Thoracic aorta (tissue), 2 donors: ENCODE data around the gene IL4R. TPM values are rescaled to one million over a fixed set of nuclear protein-coding genes. Genes with fewer than 3 reads are reported as not detected.
A peak's percentile ranks its signal among the peaks of the same experiment; 100 is the strongest.

ENCODE experiments used
- ATAC-seq: fragments of 150-250 bp; one replicate; pipeline ENCODE4 v1.8.0; 2017; ENCODE audit warnings: low read depth; ENCODE audit not compliant: insufficient number of reproducible peaks, low FRiP score
- DNase-seq: peaks from one replicate; pipeline ENCODE4 v3.0.0-alpha.2; 2020; ENCODE audit warnings: low spot score
- H3K27ac ChIP-seq, 2 donors: fragments of 200-600 bp; sonication (generic); 1 replicate in 1 of 2; 2 replicates in 1 of 2; pipeline ENCODE4 v1.5.1; 2016; ENCODE audit warnings: mild to moderate bottlenecking in 2 of 2, moderate library complexity in 2 of 2
- H3K27me3 ChIP-seq: fragments of 200-600 bp; sonication (generic); replicated peaks from 2 replicates; pipeline ENCODE4 v1.6.0; 2016; ENCODE audit warnings: mild to moderate bottlenecking; ENCODE audit not compliant: insufficient read depth
- H3K36me3 ChIP-seq: fragments of 200-600 bp; sonication (generic); one replicate; pipeline ENCODE4 v1.5.1; 2016
- H3K4me1 ChIP-seq, 2 donors: fragments of 200-600 bp; sonication (generic); 1 replicate in 1 of 2; 2 replicates in 1 of 2; pipeline versions ENCODE4 v1.5.1 to v1.6.0; 2016; ENCODE audit warnings: low read depth in 2 of 2, mild to moderate bottlenecking in 1 of 2; ENCODE audit not compliant: control insufficient read depth in 1 of 2
- H3K4me3 ChIP-seq: fragments of 200-600 bp; sonication (generic); 2 replicates; pipeline ENCODE4 v1.5.1; 2016; ENCODE audit warnings: mild to moderate bottlenecking
- H3K9me3 ChIP-seq: fragments of 200-600 bp; sonication (generic); 2 replicates; pipeline ENCODE4 v1.5.1; 2016
- CTCF ChIP-seq: fragments of 200-600 bp; sonication (generic); IDR thresholded peaks from one replicate; pipeline ENCODE4 v1.5.1; 2019; ENCODE audit warnings: antibody characterized with exemption
- total RNA-seq, 2 donors: library from RNA; depleted of rRNA; stranded (reverse); fragments of >200 nt; gene quantifications; one replicate each; pipeline versions ENCODE4 v1.1.0 to v1.2.3, GENCODE V29; 2016

Gene IL4R
- total RNA-seq: 100 to 1,000 TPM in 1 of 2 donors, 10 to 100 TPM in 1; 46.2 to 148 TPM

- no peak for TF ChIP-seq CTCF
- peak; percentile 51 for ATAC-seq
Observed at GRCh38 chr16:27313422-27314160, at the start of gene IL4R. Gene IL4R (plus strand): TSS chr16:27313974. CDS start chr16:27340204, 26,230 bp downstream.

DNA sequence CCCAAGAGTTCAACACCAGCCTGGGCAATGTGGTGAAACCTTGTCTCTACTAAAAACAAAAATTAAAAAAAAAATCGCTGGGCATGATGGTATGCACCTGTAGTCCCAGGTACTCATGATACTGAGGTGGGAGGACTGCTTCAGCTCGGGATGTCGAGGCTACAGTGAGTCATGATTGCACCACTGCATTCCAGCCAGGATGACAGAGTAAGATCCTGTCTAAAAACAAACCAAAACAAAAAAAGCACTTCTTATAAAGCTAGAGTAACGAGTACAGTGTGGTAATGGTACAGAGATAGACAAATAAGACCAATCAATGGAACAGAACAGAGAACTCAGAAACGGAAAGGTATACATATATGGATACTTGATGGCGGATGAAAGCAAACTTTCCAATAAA lies 49.6 kb upstream of the IL4R start:
- no peaks in the 10 kb centered on the region for H3K36me3 ChIP-seq
- peaks cover 0 to 15% of the 10 kb centered on the region in 2 donors for H3K4me1 ChIP-seq
- H3K27ac ChIP-seq: no peak overlapping the region
- H3K4me3 ChIP-seq: no peak overlapping the region
- H3K9me3 ChIP-seq: no peaks in the 10 kb centered on the region
- no peak for ATAC-seq
- TF ChIP-seq CTCF: no peak
- no peaks in the 10 kb centered on the region for H3K27me3 ChIP-seq
- no peak for DNase-seq

More at GRCh38 chr16:27313422-27314160, at the start of gene IL4R:
- Histone ChIP-seq H3K4me1 (peaks cover 15 to 41% of the 10 kb centered on the region in 2 donors), H3K9me3 (no peaks in the 10 kb centered on the region), H3K27me3 (no peaks in the 10 kb centered on the region), H3K36me3 (no peaks in the 10 kb centered on the region), H3K4me3 (peak within 1 kb of the TSS; percentile 81), H3K27ac (peak within 1 kb of the TSS; percentile 89 to 92)
- DNase-seq: peak; percentile 56

DNA sequence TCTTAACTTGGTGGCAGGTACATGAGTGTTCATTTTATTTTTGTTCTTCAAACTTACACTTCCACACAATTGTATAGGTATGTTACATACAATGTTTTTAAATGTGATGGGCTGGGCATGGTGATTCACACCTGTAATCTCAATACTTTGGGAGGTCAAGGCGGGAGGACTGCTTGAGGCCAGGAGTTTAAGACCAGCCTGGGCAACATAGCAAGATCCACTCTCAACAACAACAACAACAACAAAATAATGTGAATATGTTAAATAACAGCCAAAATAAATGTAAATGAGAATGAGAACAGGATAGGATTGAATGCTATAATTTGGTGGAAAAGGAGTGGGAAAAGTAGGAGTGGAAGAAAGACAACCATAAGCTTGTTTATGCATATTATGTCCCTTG lies 47.8 kb upstream of the IL4R start:
- TF ChIP-seq CTCF: no peak
- no peak for ATAC-seq
- Histone ChIP-seq H3K4me3 (no peak overlapping the region), H3K9me3 (no peaks in the 10 kb centered on the region), H3K27me3 (no peaks in the 10 kb centered on the region), H3K4me1 (peaks cover 0 to 20% of the 10 kb centered on the region in 2 donors), H3K27ac (no peak overlapping the region), H3K36me3 (no peaks in the 10 kb centered on the region)
- no peak for DNase-seq

DNA sequence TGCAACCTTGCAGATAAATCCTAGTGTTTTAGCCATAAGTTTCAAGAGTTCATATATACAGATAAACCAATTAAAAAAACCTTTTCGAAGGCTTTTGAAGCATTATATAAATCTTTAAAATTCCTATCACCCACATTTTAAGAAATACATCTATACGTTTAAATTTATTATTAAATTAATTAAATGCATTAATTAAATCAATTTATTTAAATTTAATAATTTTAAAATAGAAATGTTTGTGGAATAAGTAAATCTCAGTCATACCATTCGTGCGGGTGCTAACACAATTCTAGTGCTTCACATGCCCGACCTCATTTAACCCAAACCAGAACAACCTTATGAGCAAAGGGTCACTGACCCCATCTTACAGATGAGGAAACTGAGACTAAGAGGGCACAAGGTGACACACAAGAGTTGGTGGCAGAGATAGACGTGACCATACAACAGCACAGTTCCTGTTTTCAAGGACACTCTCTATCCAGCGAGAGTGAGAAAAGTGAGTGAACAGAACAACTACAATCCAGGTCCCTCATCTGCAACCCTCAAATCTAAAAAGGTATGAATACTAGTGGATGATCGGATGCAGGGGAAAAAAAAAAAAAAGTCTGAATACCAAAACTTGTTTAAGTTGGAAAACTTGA lies 46.6 kb upstream of the IL4R start:
- no peak for TF ChIP-seq CTCF
- no peak overlapping the region for H3K27ac ChIP-seq
- peaks cover 0 to 20% of the 10 kb centered on the region in 2 donors for H3K4me1 ChIP-seq
- H3K4me3 ChIP-seq: no peak overlapping the region
- DNase-seq (no peak), ATAC-seq (no peak)
- H3K27me3 ChIP-seq: no peaks in the 10 kb centered on the region
- H3K9me3 ChIP-seq: no peaks in the 10 kb centered on the region
- no peaks in the 10 kb centered on the region for H3K36me3 ChIP-seq

DNA sequence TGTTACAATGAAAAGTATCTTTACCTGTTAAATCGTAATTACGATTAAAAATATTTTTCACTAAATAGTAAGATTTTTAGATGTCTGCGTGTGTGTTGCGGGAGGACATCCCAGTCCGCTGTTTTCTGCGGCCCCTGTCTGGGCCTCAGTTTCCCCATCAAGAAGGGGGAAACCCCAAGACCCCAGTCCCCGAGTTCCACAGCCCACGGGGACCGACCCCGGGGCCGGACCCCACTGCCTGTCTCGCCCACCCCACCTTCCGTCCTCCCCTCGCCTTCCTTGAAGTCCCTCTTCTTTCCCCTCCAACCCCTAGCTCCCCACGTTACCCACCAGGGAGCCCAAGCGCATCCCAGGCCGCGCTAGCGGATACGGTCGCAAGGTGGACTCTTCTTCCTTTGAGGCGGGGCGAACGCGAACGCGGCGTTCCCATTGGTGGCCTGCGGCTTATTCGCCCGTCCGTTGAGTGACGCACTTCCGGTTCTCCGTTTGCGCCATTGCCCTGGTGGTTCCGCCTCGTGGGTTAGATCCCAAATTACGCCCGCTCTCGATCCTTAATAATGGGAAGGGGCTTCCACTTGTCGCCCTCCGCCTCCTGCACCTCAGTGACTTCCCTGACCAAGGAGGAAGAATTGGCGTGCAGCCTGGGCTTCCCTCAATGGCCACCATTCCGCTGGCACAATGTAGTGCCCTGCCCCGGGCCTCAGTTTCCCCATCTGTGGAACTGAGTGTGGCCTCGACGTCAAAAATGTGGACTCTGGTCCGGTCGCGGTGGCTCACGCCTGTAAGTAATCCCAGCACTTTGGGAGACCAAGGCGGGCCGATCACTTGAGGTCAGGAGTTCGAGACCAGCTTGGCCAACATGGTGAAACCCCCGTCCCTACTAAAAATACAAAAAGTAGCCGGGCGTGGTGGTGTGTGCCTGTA lies 45.1 kb upstream of the IL4R start, which contains the start of gene NSMCE1:
Gene NSMCE1, minus strand, starts transcription at position 397 of the 924 bp plus-strand sequence. CDS start 11,202 bp downstream, outside the sequence.
- DNase-seq (peak; percentile 88), ATAC-seq (peak; percentile 94)
- Histone ChIP-seq H3K27ac (peak within 1 kb of the TSS in 1 of 2 donors; percentile 72), H3K27me3 (no peaks in the 10 kb centered on the region), H3K4me1 (peaks cover 0 to 20% of the 10 kb centered on the region in 2 donors), H3K36me3 (no peaks in the 10 kb centered on the region), H3K9me3 (no peaks in the 10 kb centered on the region), H3K4me3 (peak within 1 kb of the TSS; percentile 99)
- peak; percentile 14 for TF ChIP-seq CTCF
